SH-SY5Y (cell line): Measurements from ENCODE around the gene CROCC2.

Source experiments
- GATA2 ChIP-seq: IDR thresholded peaks from 2 replicates; pipeline ENCODE4 v1.6.1; 2011; ENCODE audit warnings: mild to moderate bottlenecking, low read depth, low read length
- GATA3 ChIP-seq: IDR thresholded peaks from 2 replicates; pipeline ENCODE4 v1.6.1; 2011; ENCODE audit warnings: low read depth, mild to moderate bottlenecking, low read length, moderate library complexity

- TF ChIP-seq GATA2 (no peak), GATA3 (no peak)
Measured at GRCh38 chr2:240888130-240888889, 17.8 kb upstream of the CROCC2 start.
